ENCODE measurements around the gene MBTPS1. TPM values are rescaled to one million over a fixed set of nuclear protein-coding genes. Genes with fewer than 3 reads are reported as not detected.

MBTPS1 gene
- total and polyA plus RNA-seq, 9 of the 15 experiments (the other 6 are each of a cell fraction or from before 2014, with no cell fraction given) = 2.8 to 57.6 (median 43.8) TPM

- Histone ChIP-seq H3K27me3 (ENCODE audit: control insufficient read depth in 2 of 2, insufficient read depth in 2 of 2, low read length in 2 of 2) (no peaks in the 10 kb centered on the region), H3K9me1 (ENCODE audit: control insufficient read depth, insufficient read depth, low read length) (no peaks in the 10 kb centered on the region), H3K27ac (ENCODE audit: extremely low read depth, low read depth, low read length) (peak overlapping the region; percentile 90), H3K4me1 (replicated peaks in 1 of 2; ENCODE audit: control insufficient read depth in 2 of 2, insufficient read depth in 2 of 2, low read length in 2 of 2) (peaks cover 9 to 27% of the 10 kb centered on the region in 2 experiments; a peak in 3 of 5 replicates), H3K9me3 (replicated peaks; ENCODE audit: control insufficient read depth, insufficient read depth, low read depth, low read length) (no peaks in the 10 kb centered on the region), H3K4me3 (peak overlapping the region; percentile 74), H3K9ac (ENCODE audit: insufficient read depth in 1 of 2, low read depth in 2 of 2, low read length in 2 of 2) (peak overlapping the region; percentile 94 to 100), H3K4me2 (ENCODE audit: insufficient read depth, low read length) (peak overlapping the region; percentile 91), H3K79me2 (ENCODE audit: control insufficient read depth, insufficient read depth, low read length) (peaks cover 55% of the 10 kb centered on the region), H2AFZ (ENCODE audit: low read depth, low read length) (peak overlapping the region; percentile 95), H4K20me1 (replicated peaks; ENCODE audit: control insufficient read depth, insufficient read depth, low read length) (no peaks in the 10 kb centered on the region; the same call in 1 of the 2 replicates), H3K36me3 (ENCODE audit: control insufficient read depth, insufficient read depth, low read length) (peaks cover 3% of the 10 kb centered on the region; the same call in 1 of the 3 replicates)
- POLR2A ChIA-PET = interaction anchor here (0.6 to 10.0 kb wide), 21 partner anchors 10 to 404 kb away, joined by 3 to 145 read pairs (median 4); partner anchors contain the start of genes DNAAF1, HSDL1 and TAF1C
- BruUV-seq (replicated peaks) = no TSS peak
- CTCF ChIA-PET (ENCODE audit: low intra/inter-chr PET ratio) = no interaction called here
- intact Hi-C loops (cut with micrococcal nuclease) = loop anchor here (1.0 kb wide), 2 partner anchors 22 to 70 kb away; no protein-coding TSS in a partner anchor
- in situ Hi-C loops (cut with MboI) = no loop called here
- under 1% methylated on average over 55 of the region's 57 CpGs for WGBS (ENCODE audit: insufficient coverage, low coverage, missing lambda C conversion rate)
- ATAC-seq (peak; percentile 75), FAIRE-seq (peak; percentile 89), DNase-seq (ENCODE audit: extremely low read depth in 1 of 4, low spot score in 3 of 4) (peak in 2 of 4 experiments; percentile 75 to 91)
- peak in 1 of 2 experiments; percentile 10; a peak in 1 of 4 replicates for TF ChIP-seq MNT (conservative IDR thresholded peaks at IDR 0.05)
- TF ChIP-seq TBP (optimal IDR thresholded peaks at IDR 0.05; ENCODE audit: low read depth, low read length) = peak; percentile 54
- peak; percentile 81 for TF ChIP-seq CBFA2T3 (IDR thresholded peaks at IDR 0.05)
- peak; percentile 48; the same call in 1 of the 2 replicates for TF ChIP-seq SMARCE1 (IDR thresholded peaks at IDR 0.05)
- TF ChIP-seq LEF1 (IDR thresholded peaks at IDR 0.05) = peak; percentile 65
- peak; percentile 44 for TF ChIP-seq HDAC3 (IDR thresholded peaks at IDR 0.05; ENCODE audit: borderline replicate concordance, partially characterized antibody)
- TF ChIP-seq ZNF707 (CRISPR knock-in tag; conservative IDR thresholded peaks at IDR 0.05) = 0 out of 2 replicates have a peak, but pooled peaks have one; percentile 25
- peak; percentile 8; the same call in 1 of the 2 replicates for TF ChIP-seq TCF7 (IDR thresholded peaks at IDR 0.05; ENCODE audit: borderline replicate concordance)
- TF ChIP-seq ELF1 (tag; IDR thresholded peaks at IDR 0.05) = peak; percentile 90
- TF ChIP-seq ZNF512 (tag; IDR thresholded peaks at IDR 0.05) = no peak
- TF ChIP-seq AFF4 (CRISPR knock-in tag; IDR thresholded peaks at IDR 0.05) = peak; percentile 60; the same call in 1 of the 2 replicates
- TF ChIP-seq DMBX1 (CRISPR knock-in tag; IDR thresholded peaks at IDR 0.05; ENCODE audit: borderline replicate concordance) = 0 out of 2 replicates have a peak, but pooled peaks have one; percentile 4
These were observed 623 bp downstream of the MBTPS1 start for GRCh38 chr16:84115919-84116719.
